Measurements from ENCODE around the gene RIOX2.

- TF ChIP-seq CTCF (IDR thresholded peaks at IDR 0.05; ENCODE audit: insufficient read depth, low read length) = no peak
- TF ChIP-seq SPI1 (IDR thresholded peaks at IDR 0.05; ENCODE audit: borderline replicate concordance, low read depth) = no peak
Observed at GRCh38 chr3:97958396-97958795, 13.8 kb downstream of the RIOX2 start.
